Activated T-helper 2 cell treated with anti-CD3 and anti-CD28 coated beads, Interferon-gamma antibody, Interleukin-2, Interleukin-4, amounts not matched to agents 10 μg/mL and 5 μg/mL and 100 μg/mL, durations not matched to agents 14 hours and 24 hours and 36 hours (primary cell): Measurements from ENCODE around the gene CD84. TPM values are rescaled to one million over a fixed set of nuclear protein-coding genes. Genes with fewer than 3 reads are reported as not detected.
"Not testable (repeated sequence)": the region's sequence is repeated elsewhere in the genome, so short reads cannot be mapped to it uniquely, and the experiment has no call there.

Experiments
- DNase-seq: peaks from one replicate; pipeline ENCODE4 v3.0.0; 2021; ENCODE audit warnings: low spot score
- H3K27ac Mint-ChIP-seq: one replicate; pipeline ENCODE4 v1.8.0; 2021; ENCODE audit warnings: mixed read lengths
- H3K27me3 Mint-ChIP-seq: one replicate; pipeline ENCODE4 v1.8.0; 2021; ENCODE audit warnings: low read depth, mixed read lengths
- H3K36me3 Mint-ChIP-seq: one replicate; pipeline ENCODE4 v1.8.0; 2021; ENCODE audit warnings: low read depth, mixed read lengths
- H3K4me1 Mint-ChIP-seq: one replicate; pipeline ENCODE4 v1.8.0; 2021; ENCODE audit warnings: low read depth, mixed read lengths
- H3K4me3 Mint-ChIP-seq: one replicate; pipeline ENCODE4 v1.8.0; 2021; ENCODE audit warnings: low read depth, mild to moderate bottlenecking, moderate library complexity, mixed read lengths
- H3K9me3 Mint-ChIP-seq: one replicate; pipeline ENCODE4 v1.8.0; 2021; ENCODE audit warnings: mixed read lengths
- intact Hi-C: fragments of 100-400 bp; cut with micrococcal nuclease; formaldehyde crosslinking; loops from one replicate; pipeline ENCODE4 v1.15.1; 2023
- total RNA-seq: library from RNA; stranded (reverse); gene quantifications from 2 replicates; pipeline ENCODE4 v1.2.3, GENCODE V29; 2022

CD84 gene
- total RNA-seq, 1 donor from 2014 or later: 14.1 TPM

DNA sequence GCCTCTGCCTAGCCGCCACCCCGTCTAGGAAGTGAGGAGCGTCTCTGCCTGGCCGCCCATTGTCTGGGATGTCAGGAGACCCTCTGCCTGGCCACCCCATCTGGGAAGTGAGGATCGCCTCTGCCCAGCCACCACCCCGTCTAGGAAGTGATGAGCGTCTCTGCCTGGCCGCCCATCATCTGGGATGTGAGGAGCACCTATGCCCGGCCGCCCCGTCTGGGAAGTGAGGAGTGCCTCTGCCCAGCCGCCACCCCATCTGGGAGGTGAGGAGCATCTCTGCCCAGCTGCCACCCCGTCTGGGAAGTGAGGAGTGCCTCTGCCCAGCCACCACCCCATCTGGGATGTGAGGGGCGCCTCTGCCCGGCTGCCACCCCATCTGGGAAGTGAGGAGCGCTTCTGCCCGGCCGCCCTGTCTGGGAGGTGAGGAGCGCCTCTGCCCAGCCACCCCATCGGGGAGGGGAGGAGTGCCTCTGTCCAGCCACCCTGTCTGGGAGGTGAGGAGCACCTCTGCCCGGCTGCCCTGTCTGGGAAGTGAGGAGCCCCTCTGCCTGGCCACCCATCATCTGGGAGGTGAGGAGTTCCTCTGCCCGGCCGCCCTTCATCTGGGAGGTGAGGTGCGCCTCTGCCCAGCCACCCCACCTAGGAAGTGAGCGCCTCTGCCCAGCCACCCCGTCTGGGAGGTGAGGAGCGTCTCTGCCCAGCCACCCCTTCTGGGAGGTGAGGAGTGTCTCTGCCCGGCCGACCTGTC, 47.3 kb downstream of the CD84 start:
- Mint-ChIP-seq H3K9me3 (peaks cover 58% of the 10 kb centered on the region), H3K36me3 (peaks cover 43% of the 10 kb centered on the region), H3K4me1 (peaks cover 27% of the 10 kb centered on the region)
- H3K27ac Mint-ChIP-seq, intact Hi-C loops, H3K27me3 Mint-ChIP-seq, DNase-seq, H3K4me3 Mint-ChIP-seq: not testable (repeated sequence)

DNA sequence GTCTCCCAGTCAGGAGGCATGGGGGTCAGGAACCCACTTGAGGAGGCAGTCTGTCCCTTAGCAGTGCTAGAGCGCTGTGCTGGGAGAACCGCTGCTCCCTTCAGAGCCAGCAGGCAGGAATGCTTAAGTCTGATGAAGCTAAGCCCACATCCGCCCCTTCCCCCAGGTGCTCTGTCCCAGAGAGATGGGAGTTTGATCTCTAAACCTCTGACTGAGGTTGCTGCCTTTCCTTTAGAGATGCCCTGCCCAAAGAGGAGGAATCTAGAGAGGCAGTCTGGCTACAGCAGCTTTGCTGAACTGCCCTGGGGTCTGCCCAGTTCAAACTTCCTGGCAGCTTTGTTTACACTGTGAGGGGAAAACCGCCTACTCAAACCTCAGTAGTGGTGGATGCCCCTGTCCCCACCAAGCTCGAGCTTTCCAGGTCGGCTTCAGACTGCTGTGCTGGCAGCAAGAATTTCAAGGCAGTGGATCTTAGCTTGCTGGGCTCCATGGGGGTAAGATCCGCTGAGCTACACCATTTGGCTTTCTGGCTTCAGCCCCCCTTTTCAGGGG, 49.8 kb downstream of the CD84 start:
- H3K36me3 Mint-ChIP-seq: peaks cover 41% of the 10 kb centered on the region
- intact Hi-C loops: not testable (repeated sequence)

GRCh38 chr1:160523789-160524188, 55.5 kb downstream of the CD84 start:
- Mint-ChIP-seq H3K27ac (peak overlapping the region; percentile 54), H3K9me3 (peaks cover 42% of the 10 kb centered on the region), H3K4me3 (peak overlapping the region; percentile 56), H3K36me3 (peaks cover 39% of the 10 kb centered on the region), H3K4me1 (peaks cover 60% of the 10 kb centered on the region)
- not testable (repeated sequence) for DNase-seq, H3K27me3 Mint-ChIP-seq
- intact Hi-C loops: loop anchor here (1.0 to 5.0 kb wide), 2 partner anchors 84 to 149 kb away; no protein-coding TSS in a partner anchor

More for the DNA sequence above, 49.8 kb downstream of the CD84 start:
- H3K4me3 Mint-ChIP-seq, DNase-seq, H3K27ac Mint-ChIP-seq, H3K27me3 Mint-ChIP-seq: not testable (repeated sequence)
- Mint-ChIP-seq H3K4me1 (peaks cover 26% of the 10 kb centered on the region), H3K9me3 (peaks cover 56% of the 10 kb centered on the region)

GRCh38 chr1:160522622-160523345, 56.5 kb downstream of the CD84 start, which contains the start of gene SLAMF6:
Gene SLAMF6, minus strand, starts transcription at chr1:160523255. Its CDS starts 63 bp downstream, at chr1:160523192.
- peak; percentile 35 for DNase-seq
- Mint-ChIP-seq H3K36me3 (peaks cover 40% of the 10 kb centered on the region), H3K4me1 (peaks cover 61% of the 10 kb centered on the region), H3K27ac (peak within 1 kb of the TSS; percentile 97), H3K4me3 (peak within 1 kb of the TSS; percentile 85), H3K9me3 (peaks cover 39% of the 10 kb centered on the region), H3K27me3 (no peaks in the 10 kb centered on the region)
- intact Hi-C loops: loop anchor here (1.0 to 5.0 kb wide), 2 partner anchors 85 to 150 kb away; no protein-coding TSS in a partner anchor

DNA sequence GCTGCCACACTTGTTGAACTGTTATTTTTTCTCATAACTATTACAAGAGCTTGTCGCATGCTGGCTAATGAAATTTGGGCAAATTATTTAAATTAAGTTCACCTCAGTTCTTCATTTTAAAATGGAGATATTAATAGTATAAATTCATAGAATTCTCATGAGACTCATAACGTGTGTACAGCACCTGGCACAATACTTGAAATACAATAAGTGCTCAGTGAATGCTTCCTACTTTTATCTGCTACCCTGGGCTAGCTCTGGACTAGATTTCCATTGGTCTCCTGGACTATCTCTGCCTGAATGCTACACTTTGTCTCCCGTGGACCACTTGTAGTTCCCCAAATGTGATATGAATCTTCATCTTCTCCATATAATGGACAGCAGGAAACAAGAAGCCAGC, 57.2 kb downstream of the CD84 start:
- Mint-ChIP-seq H3K27me3 (no peaks in the 10 kb centered on the region), H3K27ac (peak overlapping the region; percentile 97), H3K9me3 (peaks cover 38% of the 10 kb centered on the region), H3K4me1 (peaks cover 59% of the 10 kb centered on the region), H3K4me3 (peak overlapping the region; percentile 85), H3K36me3 (peaks cover 40% of the 10 kb centered on the region)
- intact Hi-C loops: loop anchor here (5.0 kb wide), 1 partner anchor 150 kb away; no protein-coding TSS in a partner anchor
- DNase-seq: no peak

GRCh38 chr1:160521554-160521953, 57.7 kb downstream of the CD84 start:
- peaks cover 59% of the 10 kb centered on the region for H3K4me1 Mint-ChIP-seq
- no peak for DNase-seq
- H3K27ac Mint-ChIP-seq: peak overlapping the region; percentile 97
- peaks cover 40% of the 10 kb centered on the region for H3K36me3 Mint-ChIP-seq
- H3K9me3 Mint-ChIP-seq: peaks cover 38% of the 10 kb centered on the region
- intact Hi-C loops: loop anchor here (2.0 to 5.0 kb wide), 5 partner anchors 47 to 151 kb away; no protein-coding TSS in a partner anchor
- peak overlapping the region; percentile 85 for H3K4me3 Mint-ChIP-seq
- no peaks in the 10 kb centered on the region for H3K27me3 Mint-ChIP-seq

- intact Hi-C loops: loop anchor here (1.0 to 5.0 kb wide), 7 partner anchors 19 to 151 kb away; no protein-coding TSS in a partner anchor
Observed at GRCh38 chr1:160520999-160521398, 58.3 kb downstream of the CD84 start.

GRCh38 chr1:160520582-160520981, 58.7 kb downstream of the CD84 start:
- Mint-ChIP-seq H3K36me3 (peaks cover 44% of the 10 kb centered on the region), H3K27me3 (no peaks in the 10 kb centered on the region), H3K27ac (peak overlapping the region; percentile 97), H3K9me3 (peaks cover 35% of the 10 kb centered on the region), H3K4me1 (peaks cover 69% of the 10 kb centered on the region), H3K4me3 (peak overlapping the region; percentile 85)
- intact Hi-C loops: loop anchor here (1.0 to 5.0 kb wide), 7 partner anchors 20 to 152 kb away; no protein-coding TSS in a partner anchor
- DNase-seq: no peak

More at GRCh38 chr1:160520999-160521398, 58.3 kb downstream of the CD84 start:
- no peaks in the 10 kb centered on the region for H3K27me3 Mint-ChIP-seq
- H3K27ac Mint-ChIP-seq: peak overlapping the region; percentile 97
- no peak for DNase-seq
- peaks cover 41% of the 10 kb centered on the region for H3K36me3 Mint-ChIP-seq
- H3K9me3 Mint-ChIP-seq: peaks cover 37% of the 10 kb centered on the region
- H3K4me1 Mint-ChIP-seq: peaks cover 65% of the 10 kb centered on the region
- H3K4me3 Mint-ChIP-seq: peak overlapping the region; percentile 85

- H3K9me3 Mint-ChIP-seq: peaks cover 31% of the 10 kb centered on the region
Observed at GRCh38 chr1:160519642-160520435, 59.5 kb downstream of the CD84 start.

GRCh38 chr1:160517519-160517918, 61.8 kb downstream of the CD84 start:
- H3K27me3 Mint-ChIP-seq, DNase-seq, H3K4me3 Mint-ChIP-seq, H3K27ac Mint-ChIP-seq, intact Hi-C loops: not testable (repeated sequence)
- Mint-ChIP-seq H3K9me3 (peaks cover 42% of the 10 kb centered on the region), H3K36me3 (peaks cover 62% of the 10 kb centered on the region), H3K4me1 (peaks cover 72% of the 10 kb centered on the region)

More at GRCh38 chr1:160519642-160520435, 59.5 kb downstream of the CD84 start:
- peaks cover 46% of the 10 kb centered on the region for H3K36me3 Mint-ChIP-seq
- H3K4me1 Mint-ChIP-seq: peaks cover 69% of the 10 kb centered on the region
- peak overlapping the region; percentile 85 for H3K4me3 Mint-ChIP-seq
- intact Hi-C loops: loop anchor here (1.0 to 5.0 kb wide), 7 partner anchors 20 to 152 kb away; no protein-coding TSS in a partner anchor
- H3K27me3 Mint-ChIP-seq: no peaks in the 10 kb centered on the region
- peak overlapping the region; percentile 97 for H3K27ac Mint-ChIP-seq
- peak; percentile 31 for DNase-seq

DNA sequence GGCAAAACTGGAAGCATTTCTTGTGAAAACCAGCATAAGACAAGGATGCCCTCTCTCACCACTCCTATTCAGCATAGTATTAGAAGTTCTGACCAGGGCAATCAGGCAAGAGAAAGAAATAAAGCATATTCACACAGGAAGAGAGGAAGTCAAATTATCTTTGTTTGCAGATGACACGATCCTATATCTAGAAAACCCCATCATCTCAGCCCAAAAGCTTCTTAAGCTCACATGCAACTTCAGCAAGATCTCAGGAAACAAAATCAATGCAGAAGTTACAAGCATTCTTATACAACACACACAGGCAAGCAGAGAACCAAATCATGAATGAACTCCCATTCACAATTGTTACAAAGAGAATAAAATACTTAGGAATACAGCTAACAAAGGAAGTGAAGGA, 63.4 kb downstream of the CD84 start:
- intact Hi-C loops, H3K27me3 Mint-ChIP-seq, DNase-seq: not testable (repeated sequence)
- Mint-ChIP-seq H3K4me1 (peaks cover 58% of the 10 kb centered on the region), H3K36me3 (peaks cover 76% of the 10 kb centered on the region), H3K27ac (peak overlapping the region; percentile 44), H3K9me3 (peaks cover 49% of the 10 kb centered on the region), H3K4me3 (peak overlapping the region; percentile 34)

DNA sequence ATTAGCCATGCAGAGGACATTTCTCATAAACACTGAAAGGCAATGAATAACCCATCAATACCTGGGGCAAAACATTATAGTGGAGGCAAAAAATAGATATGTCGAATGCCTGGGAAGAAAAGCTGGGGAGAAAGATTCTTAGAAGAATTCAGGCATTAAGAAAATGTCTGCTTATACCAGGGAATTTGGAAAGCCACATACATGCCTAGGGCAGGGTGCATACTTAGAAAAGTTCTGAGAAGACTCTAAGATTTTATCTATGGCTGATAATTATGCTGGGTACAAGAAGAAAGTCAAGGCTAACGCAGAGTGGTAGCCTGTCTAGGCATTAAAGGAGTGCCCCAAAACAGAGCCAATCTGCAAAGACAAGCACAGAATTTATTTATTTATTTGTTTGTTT, 74.6 kb downstream of the CD84 start:
- H3K36me3 Mint-ChIP-seq: peaks cover 95% of the 10 kb centered on the region
- no peak overlapping the region for H3K4me3 Mint-ChIP-seq
- no peak for DNase-seq
- H3K9me3 Mint-ChIP-seq: peaks cover 79% of the 10 kb centered on the region
- no peak overlapping the region for H3K27ac Mint-ChIP-seq
- intact Hi-C loops: no loop called here
- peaks cover 11% of the 10 kb centered on the region for H3K4me1 Mint-ChIP-seq
- no peaks in the 10 kb centered on the region for H3K27me3 Mint-ChIP-seq
